ENCODE data around the gene CXCR4.

The CXCR4 gene

DNA sequence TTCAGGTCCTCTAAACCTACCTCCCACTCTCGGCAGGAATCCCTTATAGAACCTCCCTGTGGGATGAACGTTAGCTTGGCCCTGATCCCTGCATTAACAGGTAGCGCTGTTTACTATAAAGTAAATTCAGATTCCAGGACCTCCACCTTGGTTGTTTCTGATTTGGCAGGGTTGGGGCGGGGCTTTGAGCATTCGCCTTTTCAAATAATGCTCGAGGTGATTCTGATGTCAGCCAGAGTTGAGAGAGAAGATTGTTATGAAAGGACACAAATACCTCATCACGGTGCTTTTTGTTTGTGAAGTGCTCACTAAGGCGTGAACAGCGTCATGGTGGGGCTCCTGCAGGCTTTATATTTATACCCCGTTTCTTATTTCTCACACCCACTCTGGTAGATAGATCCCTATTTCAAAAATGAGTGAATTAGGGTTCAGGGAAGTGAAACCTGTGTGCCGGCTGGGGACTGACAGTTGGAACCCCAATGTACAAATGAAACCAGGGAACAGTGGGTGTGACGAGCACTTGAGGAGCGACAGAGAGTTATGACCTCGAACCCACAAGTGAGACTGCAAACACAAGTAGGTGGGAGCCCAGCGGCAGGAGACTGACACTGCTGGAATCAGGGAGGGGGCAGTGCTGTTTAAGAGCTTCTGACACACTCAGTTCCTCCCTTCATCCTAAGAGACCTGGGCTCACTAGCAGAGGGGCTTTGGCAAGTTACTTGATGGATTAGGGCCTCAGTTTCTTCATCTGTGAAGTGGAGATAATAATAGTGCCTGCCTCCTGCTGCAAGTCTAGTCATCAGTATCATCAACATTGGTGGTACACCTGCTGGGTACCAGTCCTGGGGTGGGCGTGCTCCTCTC is 14.2 kb upstream of the CXCR4 start:
- DNase-seq (ENCODE audit: low read depth, low spot score): no peak

DNA sequence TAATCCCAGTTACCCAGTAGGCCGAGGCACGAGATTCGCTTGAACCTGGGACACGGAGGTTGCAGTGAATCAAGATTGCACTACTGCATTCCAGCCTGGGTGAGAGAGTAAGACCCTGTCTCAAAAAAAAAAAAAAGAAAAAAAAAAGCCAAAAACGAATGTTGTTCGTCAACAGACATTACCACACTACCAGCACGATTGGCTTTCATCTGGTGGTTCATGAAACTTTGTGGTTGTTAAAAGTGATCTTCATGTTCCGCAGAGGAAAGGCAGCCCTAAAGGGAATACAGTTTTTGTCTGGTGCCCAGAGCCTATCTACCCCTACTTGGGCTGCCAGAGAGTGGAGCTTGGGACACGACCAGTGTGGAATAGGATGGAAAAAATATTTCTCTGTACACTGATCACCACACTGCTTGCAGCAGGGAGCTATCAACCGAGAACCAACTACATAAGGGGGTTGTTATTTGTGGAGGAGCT is 13.6 kb upstream of the CXCR4 start:
- DNase-seq (ENCODE audit: low read depth, low spot score): no peak

DNA sequence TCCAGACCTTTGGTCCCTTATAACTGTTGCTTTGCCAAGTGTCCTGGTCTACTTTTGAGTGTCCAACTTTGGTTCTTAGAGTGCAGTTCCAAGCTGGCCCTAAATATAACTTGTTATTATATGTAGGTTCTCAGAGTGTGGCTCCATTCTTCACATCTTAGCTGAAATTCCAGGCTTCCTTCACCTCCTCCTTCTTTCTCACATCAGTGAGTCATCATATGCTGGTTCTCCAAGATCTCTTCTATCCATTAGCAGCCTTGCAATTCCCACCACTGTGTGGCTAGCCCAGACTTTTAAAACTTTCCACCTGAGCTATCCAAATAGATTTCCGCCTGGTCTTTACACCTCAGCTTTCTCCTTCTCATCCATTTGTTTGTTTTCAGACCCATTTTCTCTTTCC is 12.6 kb upstream of the CXCR4 start:
- DNase-seq (ENCODE audit: low read depth, low spot score): no peak

DNA sequence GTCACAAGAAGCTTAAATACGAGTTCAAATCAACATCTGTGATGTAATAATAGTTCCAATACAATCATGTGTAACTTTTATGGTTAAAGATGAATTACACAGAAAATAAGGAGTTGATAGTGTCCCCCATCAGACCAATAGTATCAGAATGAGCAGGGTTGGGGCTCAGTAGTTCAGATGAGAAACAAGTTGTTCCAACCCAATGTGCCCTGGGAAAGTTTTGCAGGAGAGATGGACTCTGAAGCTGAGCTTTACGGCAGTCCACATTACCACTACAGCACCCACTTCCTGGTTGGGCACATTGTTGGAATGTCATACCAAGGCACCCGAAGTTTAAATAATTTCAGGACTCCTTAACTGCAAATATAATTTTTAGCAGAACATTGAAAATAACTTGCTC is 12.1 kb upstream of the CXCR4 start:
- DNase-seq (ENCODE audit: low read depth, low spot score): no peak

DNA sequence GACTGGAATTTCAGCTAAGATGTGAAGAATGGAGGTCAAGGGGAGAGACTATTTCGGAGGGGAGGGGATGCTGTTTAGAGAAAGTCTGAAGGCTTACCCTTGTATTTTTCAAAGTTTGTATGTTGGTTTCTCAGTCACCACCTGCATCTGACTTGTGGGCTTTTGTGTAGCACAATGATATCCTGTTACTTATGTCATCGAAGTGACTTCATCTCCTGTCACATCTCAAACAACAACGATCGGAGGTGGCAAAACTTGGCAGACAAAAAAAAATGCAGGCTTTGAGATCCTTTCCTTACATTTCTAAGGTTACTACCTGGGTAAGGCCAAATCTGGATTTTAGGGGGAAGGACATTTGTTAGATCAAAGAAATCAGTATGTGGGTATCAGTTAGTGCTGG is 11.7 kb upstream of the CXCR4 start:
- no peak for DNase-seq (ENCODE audit: low read depth, low spot score)

DNA sequence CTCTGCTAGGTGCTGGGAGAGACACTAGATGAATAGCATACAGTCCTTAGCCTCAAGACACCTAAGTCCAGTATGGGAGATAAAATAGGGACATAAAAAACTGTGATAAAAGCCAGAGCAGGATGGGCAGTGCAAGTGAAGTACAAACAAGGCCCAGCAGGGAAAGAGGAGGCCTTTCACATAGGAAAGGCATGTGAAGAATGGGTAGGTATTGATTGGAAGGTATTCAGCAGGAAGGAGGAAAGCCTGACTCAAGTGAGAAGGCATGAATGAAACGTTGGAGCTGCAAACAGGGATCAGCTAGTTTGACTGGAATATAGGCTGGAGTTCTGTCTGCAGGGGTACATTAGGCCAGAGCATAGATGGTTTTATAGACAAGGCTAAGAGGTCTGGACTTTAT is 11.0 kb upstream of the CXCR4 start:
- DNase-seq (ENCODE audit: low read depth, low spot score): peak; percentile 36

DNA sequence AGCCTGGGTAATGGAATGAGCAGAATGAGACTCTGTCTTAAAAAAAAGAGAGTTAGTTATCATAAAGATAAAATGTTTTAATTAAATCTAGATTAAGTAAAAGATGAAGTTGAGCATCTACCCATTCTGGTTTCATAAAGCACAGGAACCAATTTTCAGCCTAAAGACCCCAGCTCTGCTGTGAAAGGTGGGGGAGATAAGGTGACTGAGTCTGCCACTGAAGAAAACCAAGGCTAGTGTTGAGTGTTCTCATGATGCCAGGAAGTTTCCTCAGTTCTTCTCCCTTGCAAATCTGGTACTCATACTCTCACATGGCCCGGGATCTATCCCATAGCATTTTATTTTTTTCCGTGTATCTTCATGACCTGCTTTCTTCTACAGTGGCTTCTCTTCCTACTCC is 10.4 kb upstream of the CXCR4 start:
- no peak for DNase-seq (ENCODE audit: low read depth, low spot score)

DNA sequence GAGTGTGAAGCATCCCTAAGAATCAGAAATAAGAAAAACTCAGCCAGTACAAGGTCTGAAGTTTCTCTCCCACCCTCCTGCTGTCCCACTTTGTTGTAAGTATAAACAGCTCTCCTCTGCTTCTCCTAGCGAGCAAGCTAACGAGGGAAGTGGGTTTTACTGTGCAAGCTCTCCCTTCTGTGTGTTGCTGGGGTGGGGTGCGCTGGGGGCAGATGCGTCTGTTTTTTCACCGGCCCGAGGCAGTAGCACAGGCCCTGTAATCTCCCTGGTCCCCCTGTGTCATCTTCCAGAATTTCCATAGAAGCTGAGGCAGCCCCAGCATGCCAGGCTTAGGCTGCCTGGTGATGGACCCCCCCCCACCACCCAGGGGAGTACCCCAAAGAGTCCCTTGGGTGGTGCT is 9.4 kb upstream of the CXCR4 start:
- no peak for DNase-seq (ENCODE audit: low read depth, low spot score)

DNA sequence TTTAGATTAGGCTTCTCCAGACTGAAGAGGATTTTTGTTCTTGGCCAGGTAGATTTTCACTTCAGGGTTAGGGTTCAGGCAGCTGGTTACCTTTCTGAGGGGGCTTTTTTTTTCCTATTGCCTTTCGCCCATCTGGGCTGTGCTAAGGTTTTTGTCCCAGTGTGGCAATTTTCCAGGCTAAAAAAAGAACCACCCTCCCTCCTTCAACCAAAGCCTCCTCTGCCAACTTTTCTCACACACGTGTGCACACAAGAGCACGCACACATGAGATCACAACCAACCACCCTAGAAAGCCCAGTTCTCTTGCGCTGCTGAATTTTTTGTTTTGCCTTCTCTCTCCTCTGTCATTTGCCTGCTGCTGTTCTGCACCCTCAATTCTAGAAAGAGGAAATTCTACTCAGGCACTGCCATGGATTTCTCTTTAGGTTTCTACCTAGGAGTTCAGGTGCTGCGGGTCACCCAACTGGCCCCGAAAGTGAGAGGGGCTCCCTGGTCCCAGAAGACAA is 8.5 kb upstream of the CXCR4 start:
- DNase-seq (ENCODE audit: low read depth, low spot score): no peak

DNA sequence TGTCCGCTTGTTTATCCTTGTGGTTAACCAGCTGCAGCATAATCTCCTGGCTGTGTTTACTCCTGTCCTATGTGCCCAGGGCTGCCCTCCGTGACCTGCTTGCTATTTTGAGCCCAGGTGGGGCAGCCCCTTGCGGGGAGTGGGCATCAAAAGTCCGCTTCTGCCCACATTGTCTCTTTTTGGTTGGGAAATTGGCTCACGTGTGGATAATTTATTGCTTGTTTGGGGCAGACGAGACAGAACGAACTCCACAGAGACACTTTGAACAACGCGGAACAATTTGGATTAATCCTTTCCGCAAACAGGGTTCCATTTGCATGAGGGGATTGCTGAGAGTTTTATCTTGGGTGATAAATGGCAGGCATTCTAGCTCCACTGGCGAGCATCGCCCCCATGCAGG is 8.1 kb upstream of the CXCR4 start:
- DNase-seq (ENCODE audit: low read depth, low spot score): no peak

DNA sequence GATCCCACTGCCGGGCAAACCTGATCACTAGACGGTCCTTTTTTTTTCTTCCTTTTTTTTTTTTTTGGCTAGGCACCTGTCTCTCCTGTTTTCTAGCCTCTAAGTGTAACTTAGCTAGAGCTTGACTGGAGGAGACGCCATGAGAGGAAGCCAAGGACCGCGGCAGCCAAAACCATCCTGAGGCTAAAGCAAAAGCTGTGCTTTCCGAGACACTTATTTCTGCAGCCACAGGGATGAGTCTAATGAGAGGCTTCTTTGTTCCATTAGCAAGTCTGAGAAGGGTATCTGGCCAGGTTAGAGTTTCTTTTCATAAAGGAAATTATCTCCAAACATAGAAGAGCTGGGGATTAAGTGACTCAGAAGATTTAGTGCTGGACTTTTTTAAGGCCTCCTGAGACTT is 7.3 kb upstream of the CXCR4 start:
- DNase-seq (ENCODE audit: low read depth, low spot score): no peak

DNA sequence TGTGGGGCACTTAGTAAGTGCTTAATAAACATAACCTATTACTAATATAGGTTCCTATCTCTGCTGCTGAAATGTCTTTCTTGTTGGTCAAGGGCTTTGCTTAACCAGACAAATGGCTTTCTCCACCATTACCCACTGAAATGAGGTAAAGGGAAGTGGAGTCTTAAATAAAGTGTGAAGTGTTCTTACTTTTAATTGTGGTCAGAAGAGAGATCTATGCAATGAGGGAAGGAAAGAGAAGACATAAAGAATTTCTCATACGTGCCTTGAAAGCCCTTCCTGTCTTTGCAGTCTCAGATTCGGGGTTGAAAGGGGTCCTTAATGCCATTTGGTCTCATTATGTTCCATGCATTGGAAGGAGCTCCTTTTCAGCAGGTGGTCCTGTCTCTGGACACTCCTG is 6.9 kb upstream of the CXCR4 start:
- no peak for DNase-seq (ENCODE audit: low read depth, low spot score)

DNA sequence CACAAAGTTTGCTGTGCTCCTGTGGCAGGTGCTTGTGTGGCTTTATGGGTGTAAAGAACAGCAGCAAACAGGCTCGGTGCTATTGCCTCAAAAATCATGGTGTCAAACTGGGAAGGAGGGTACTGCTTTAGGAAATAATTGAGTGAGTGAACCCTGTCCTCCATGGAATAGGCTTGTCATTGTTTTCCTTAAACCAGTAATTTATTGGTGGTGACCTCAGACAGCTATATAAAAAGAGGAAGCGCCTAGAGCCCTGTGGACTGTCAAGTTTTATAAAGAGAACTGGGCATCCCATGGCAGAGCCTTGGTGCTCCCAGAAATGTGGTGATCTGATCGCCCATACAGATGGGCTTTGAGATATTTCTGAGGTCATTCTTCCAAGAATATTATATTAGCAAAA is 4.7 kb upstream of the CXCR4 start:
- DNase-seq (ENCODE audit: low read depth, low spot score): no peak

DNA sequence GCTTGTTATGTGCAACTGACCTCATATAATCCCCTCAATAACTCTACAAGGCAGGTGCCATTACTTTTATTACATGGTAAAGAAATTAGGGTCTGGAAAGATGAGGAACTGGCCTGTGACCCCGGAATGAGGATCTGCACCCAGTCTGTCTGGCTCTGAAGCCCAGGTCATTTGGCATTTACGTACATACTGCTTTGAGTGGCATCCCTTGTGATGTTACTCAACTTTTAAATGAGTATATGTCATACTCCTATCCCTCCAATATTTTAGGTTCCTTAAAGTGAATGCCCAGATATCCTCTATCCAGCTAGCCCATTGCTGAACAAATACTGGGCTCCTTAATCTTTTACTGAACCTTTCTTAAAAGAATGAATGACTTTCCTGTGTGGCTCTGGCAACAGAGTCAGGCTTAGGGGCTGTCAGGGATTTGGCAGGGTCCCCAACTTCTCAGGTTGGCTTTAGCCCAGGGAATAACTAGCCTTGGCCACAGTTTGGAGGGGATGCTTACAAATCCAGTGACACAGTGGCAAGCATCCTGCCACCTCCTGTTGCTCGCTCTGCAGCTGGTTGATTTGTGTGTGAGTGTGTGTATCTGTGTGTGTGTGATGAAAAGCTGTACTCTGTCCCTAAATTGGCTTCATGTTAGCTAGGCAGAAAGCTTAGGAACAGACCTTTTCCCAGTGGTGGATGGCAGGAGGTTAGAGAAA is 3.4 kb upstream of the CXCR4 start:
- DNase-seq (ENCODE audit: low read depth, low spot score): no peak

DNA sequence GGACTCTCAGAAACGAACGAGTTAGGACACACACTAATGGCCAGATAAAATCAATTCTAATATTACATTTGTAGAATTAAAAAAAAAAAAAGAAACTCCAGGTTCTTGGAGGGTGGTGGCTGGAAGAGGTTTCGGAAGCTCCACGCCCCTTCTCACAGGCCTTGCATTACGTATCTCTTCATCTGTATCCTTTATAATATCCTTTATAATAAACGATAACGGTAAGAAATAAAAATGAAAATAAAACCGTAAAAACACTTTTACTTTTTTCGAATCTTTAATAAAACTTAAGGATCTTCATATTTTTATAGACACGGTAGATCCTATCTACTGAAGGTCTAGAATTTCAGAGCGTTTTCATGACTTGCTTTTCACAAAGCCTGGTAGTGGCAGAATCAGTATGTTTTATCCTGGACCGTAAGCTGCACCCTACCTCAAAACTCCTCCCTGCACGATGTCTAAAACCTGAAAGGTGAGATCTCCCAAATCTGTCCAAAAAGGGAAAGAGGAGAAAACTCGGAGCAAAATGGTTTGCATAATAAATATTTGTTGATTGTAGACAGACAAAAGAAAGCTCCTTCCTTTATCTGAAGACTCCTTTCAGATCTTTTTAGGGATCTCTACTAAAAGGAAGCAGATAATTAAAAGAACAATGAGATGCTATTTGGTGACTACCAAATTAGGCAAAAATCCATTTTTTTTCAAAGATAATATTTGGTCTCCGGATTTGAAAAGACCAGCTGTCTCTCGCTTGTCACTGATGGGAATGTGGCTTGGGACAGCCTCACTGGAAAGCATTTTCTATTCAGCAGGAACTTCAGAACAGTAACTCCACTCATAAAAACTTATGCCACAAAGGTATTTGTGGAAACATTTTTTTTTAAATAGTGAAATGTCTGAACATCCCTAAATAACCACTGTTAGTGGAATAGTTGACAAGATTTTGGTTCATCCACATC is 2.0 kb upstream of the CXCR4 start:
- no peak for DNase-seq (ENCODE audit: low read depth, low spot score)

DNA sequence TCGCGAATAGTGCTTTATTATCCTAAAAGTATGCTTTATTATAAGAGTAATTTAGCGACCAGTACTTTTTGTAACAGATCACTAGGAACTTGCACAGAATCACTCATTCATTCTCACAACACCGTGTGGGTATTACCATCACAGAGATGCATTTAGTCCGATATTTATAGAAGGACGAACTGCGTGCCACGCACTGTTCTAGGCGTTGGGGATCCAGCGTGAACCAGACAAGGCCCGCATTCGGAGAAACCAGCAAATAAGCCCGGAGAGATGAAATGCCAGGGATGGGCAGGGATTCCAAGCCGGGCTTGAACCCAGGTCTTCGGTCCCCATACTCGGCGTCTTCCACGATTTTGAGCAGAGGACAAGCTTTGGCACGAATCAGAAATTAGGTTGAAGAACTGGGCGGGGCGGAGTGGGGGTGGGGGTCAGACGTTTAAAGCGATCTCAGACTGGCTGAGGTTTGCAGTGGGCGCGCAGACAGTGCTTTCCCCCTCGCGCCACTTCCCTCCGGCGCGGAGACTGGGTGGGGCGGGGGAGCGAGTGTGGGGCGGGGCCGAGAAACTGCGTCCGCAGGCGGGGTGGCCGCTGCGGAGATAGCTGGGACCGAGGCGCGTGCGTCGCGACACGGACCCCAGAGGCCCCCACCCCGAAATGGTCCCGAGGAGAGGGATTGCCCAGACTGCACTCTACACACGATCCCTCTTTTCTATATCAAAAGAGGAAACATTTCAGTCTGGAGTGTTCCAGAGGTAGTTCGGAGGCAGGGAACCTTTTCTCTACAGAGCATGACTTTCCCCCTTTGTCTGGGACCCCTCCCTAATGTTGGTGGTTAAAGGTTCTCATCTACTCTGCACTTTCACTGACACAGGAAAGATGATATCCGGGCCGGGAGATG is 1.1 kb upstream of the CXCR4 start:
- DNase-seq (ENCODE audit: low read depth, low spot score): peak; percentile 24

DNA sequence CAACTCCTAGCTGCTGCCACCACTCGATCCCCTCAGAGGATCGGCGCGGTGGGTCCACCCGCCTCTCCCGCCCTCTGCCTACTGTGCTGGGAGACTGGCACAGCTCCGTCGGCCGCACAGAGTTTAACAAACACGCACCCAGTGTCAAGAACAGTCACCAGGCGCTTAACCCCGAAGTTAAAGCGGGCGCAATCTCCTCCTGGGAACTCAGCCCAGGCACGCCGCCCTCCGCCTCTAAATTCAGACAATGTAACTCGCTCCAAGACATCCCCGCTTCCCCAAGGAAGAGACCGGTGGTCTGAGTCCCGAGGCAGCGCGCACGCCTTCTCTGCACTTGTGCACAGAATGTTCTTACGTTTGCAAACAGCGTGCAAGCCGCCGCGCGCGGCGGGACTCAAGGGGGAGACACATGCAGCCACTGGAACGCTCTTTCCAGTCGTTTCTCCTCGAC is 533 bp downstream of the CXCR4 start:
- peak; percentile 57 for DNase-seq (ENCODE audit: low read depth, low spot score)

DNA sequence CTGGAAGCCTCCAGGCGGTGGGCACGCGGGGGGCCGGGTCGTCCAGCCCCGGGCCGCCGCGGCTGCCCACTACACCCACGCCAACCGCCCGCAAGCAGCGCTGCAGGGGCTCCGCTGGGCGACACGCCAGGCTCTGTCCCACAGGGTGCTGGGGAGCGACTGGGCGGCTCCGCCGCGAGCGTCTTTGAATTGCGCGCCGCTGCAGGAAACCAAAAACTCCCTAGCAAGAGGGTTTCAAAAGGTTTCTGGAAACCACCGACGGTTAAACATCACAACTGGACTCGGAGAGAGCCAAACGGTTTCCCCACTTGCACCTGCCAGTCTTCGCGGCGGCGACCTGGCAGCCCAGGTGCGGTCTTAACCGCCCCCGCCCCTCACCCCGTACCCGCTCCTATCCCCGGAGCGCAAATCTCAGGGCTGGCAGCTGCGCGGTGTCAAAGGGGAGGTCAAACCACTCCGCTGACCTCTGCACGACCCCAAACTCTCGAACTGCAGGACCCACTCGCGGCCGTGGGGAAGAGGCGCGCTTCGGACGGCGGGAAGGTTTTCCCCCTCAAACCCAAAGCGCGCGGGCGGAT is 1.0 kb downstream of the CXCR4 start:
- DNase-seq (ENCODE audit: low read depth, low spot score): peak; percentile 33

DNA sequence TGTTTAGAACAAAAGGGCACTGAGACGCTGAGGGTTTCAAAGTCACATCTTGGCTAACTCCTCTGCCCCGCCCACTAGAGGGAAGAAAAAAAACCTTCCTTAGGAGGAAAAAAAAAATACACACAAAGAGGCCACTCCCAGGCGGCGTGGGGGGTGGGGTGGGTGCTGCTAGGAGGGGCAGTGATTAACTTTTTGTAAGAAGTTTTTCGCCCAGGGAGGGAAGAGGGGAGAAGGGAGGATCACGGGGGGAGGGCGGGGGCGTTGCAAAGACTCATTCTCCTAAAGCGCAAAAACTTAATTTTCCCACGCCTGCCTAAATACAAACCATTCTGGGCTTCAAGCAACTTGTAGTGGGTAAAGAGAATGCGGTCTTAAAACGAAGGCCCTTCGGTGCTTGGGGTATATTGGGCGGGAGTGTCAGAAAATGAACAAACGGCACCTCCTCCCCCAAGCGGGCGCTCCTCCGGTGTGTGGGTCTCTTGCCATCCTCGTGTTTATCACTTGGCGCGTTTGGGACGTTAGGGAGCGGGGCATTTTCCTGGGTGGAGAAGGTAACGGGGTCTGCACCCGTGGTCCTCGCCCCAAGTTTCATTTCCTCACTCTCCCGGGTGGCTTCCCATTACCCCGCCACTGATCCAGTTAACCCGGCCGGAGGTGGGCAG is 1.7 kb downstream of the CXCR4 start:
- no peak for DNase-seq (ENCODE audit: low read depth, low spot score)
